A673 (cell line): ENCODE results near the gene ABHD11. TPM values are rescaled to one million over a fixed set of nuclear protein-coding genes. Genes with fewer than 3 reads are reported as not detected.
A peak's percentile ranks its signal among the peaks of the same experiment; 100 is the strongest.
"Not testable (repeated sequence)": the region's sequence is repeated elsewhere in the genome, so short reads cannot be mapped to it uniquely, and the experiment has no call there.

Experiments used
- Bru-seq: library from RNA; stranded (reverse); fragments of 400-500 nt; gene quantifications from one replicate; lab custom pipeline; 2021; lab: Mats Ljungman, UMichigan
- BruChase-seq, 2 experiments: library from RNA; stranded (reverse); fragments of 400-500 nt; gene quantifications; one replicate each; lab custom pipeline; 2021; lab: Mats Ljungman, UMichigan
- BruUV-seq: library from RNA; stranded (reverse); fragments of 400-500 nt; replicated peaks from 2 replicates; lab custom pipeline; 2021; lab: Mats Ljungman, UMichigan
- CTCF ChIA-PET: fragments of 300-600 bp; sonication (Branson Sonifier 250); formaldehyde crosslinking; loops from one replicate; lab custom pipeline; 2022; ENCODE audit warnings: antibody characterized with exemption; lab: Charles Lee
- POLR2A ChIA-PET: fragments of 300-600 bp; sonication (Branson Sonifier 250); formaldehyde crosslinking; loops from one replicate; lab custom pipeline; 2022; ENCODE audit warnings: antibody characterized with exemption; ENCODE audit not compliant: low non-redundant PET; lab: Charles Lee
- DNase-seq: peaks from one replicate; pipeline ENCODE4 v3.0.0-alpha.2; 2015; ENCODE audit warnings: low spot score
- H3K27ac ChIP-seq: fragments of 200-600 bp; sonication (generic); 2 replicates; pipeline ENCODE4 v1.5.1; 2016; ENCODE audit warnings: mixed run types, low read depth, mild to moderate bottlenecking, mixed read lengths, antibody characterized with exemption, low read length; ENCODE audit not compliant: poor library complexity, severe bottlenecking
- H3K27me3 ChIP-seq: fragments of 200-600 bp; sonication (generic); replicated peaks from 2 replicates; pipeline ENCODE4 v1.6.1; 2017; ENCODE audit warnings: mixed run types, low read depth, mild to moderate bottlenecking, mixed read lengths, antibody characterized with exemption, low read length; ENCODE audit not compliant: insufficient read depth, poor library complexity
- H3K36me3 ChIP-seq: fragments of 200-600 bp; sonication (generic); 2 replicates; pipeline ENCODE4 v1.6.1; 2016; ENCODE audit warnings: mixed run types, mild to moderate bottlenecking, mixed read lengths, antibody characterized with exemption, low read length; ENCODE audit not compliant: insufficient read depth, poor library complexity, severe bottlenecking
- H3K4me1 ChIP-seq: fragments of 200-600 bp; sonication (generic); 2 replicates; pipeline ENCODE4 v1.6.1; 2017; ENCODE audit warnings: mixed run types, mild to moderate bottlenecking, mixed read lengths, antibody characterized with exemption, low read length; ENCODE audit not compliant: insufficient read depth, poor library complexity, severe bottlenecking
- H3K4me3 ChIP-seq: fragments of 200-600 bp; sonication (generic); 2 replicates; pipeline ENCODE4 v1.5.1; 2016; ENCODE audit warnings: low read depth, mixed run types, mild to moderate bottlenecking, mixed read lengths, low read length; ENCODE audit not compliant: poor library complexity, severe bottlenecking
- H3K9me3 ChIP-seq: fragments of 200-600 bp; sonication (generic); 2 replicates; pipeline ENCODE4 v1.6.1; 2016; ENCODE audit warnings: mixed run types, low read depth, mild to moderate bottlenecking, mixed read lengths, antibody characterized with exemption, low read length; ENCODE audit not compliant: poor library complexity, severe bottlenecking
- EZH2 ChIP-seq: fragments of 200-600 bp; sonication (generic); IDR thresholded peaks from 2 replicates; pipeline ENCODE4 v1.6.1; 2017; ENCODE audit warnings: borderline replicate concordance, low read depth, mild to moderate bottlenecking, mixed read lengths, antibody characterized with exemption, low read length; ENCODE audit not compliant: poor library complexity, severe bottlenecking
- intact Hi-C: fragments of 100-400 bp; cut with micrococcal nuclease; formaldehyde crosslinking; loops from one replicate; pipeline ENCODE4 v1.10.0; 2022; ENCODE audit not compliant: unreplicated experiment
- long read RNA-seq: library from polyadenylated mRNA; stranded (forward); transcript quantifications from one replicate; pipeline ENCODE4 v2.0.0, GENCODE V29; 2022
- total RNA-seq: library from RNA; stranded (reverse); gene quantifications from 2 replicates; pipeline ENCODE4 v1.2.3, GENCODE V29; 2021
- TF ChIP-seq, protein P1 (sequence below): fragments of 300-800, 200-600 bp; sonication (generic); conservative IDR thresholded peaks from 2 replicates; pipeline ENCODE4 v1.5.1; 2017; ENCODE audit warnings: low read depth, mild to moderate bottlenecking, antibody characterized with exemption, low read length, moderate library complexity, mixed read lengths

Gene ABHD11
- total RNA-seq, result 20.7 and 22.9 TPM in 2 replicates
- Bru-seq, nascent RNA, result percentile 70 among the genes with signal in this experiment
- percentile 58 among the genes with signal in this experiment for BruChase-seq, experiment 1, labeled RNA remaining after a 2-hour chase
- percentile 66 among the genes with signal in this experiment for BruChase-seq, experiment 2, labeled RNA remaining after a 6-hour chase
- long read RNA-seq, transcript ABHD11-201 (6 exons, 1,483 nt), result major isoform, 28 of 48 reads
- long read RNA-seq, partial matches to known transcripts, result 3 of 48 reads
- long read RNA-seq, other reads (novel, unspliced or antisense), result 10 of 48 reads

DNA sequence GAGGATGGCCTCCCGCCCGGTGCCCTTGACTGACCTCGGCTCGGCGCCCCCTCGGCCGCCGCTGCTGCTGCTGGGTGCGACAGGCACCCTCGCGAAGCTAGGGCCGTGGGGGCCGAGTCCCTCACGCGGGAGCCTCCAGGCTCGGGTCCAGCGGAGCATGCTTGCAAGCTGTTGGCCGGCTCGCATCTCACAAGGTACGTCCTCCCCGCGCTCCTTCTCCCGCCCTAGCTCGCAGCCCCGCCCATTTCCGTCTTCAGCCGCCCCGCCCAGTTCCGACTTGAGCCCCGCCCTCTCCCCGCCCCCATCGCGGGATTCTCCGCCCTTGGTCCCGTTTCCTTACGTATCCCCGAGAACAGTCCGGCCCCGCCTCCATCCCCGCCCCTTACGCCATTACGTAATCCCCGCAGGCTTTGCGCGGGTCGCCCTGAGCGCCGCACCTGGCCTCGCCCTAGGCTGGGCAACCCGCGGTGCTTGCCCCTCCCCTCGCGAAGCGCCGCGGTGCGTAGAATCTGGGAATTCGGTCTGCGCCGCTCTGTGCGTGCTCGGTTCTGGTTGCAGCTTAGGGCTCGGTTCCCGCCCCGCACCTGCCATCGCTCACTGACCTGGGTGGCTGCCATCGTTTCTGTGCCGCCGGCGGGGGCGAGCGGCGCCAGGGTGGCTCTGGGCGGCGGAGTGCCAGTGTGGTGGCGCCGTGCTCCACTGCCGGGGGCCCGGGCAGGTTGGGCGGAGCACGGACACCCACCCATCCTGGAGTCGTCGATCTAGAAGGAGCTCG lies at the start of gene ABHD11:
Gene ABHD11, minus strand, starts transcription at position 191 of the 775 bp plus-strand sequence. Its CDS starts 32 bp downstream, at position 159.
- H3K4me1 ChIP-seq, result peaks cover 7% of the 10 kb centered on the region
- intact Hi-C loops, result loop anchor here (2.0 to 10.0 kb wide), 2 partner anchors 20 to 284 kb away; partner anchors contain the start of gene STX1A
- no peak for TF ChIP-seq EZH2
- TF ChIP-seq, protein P1, sequence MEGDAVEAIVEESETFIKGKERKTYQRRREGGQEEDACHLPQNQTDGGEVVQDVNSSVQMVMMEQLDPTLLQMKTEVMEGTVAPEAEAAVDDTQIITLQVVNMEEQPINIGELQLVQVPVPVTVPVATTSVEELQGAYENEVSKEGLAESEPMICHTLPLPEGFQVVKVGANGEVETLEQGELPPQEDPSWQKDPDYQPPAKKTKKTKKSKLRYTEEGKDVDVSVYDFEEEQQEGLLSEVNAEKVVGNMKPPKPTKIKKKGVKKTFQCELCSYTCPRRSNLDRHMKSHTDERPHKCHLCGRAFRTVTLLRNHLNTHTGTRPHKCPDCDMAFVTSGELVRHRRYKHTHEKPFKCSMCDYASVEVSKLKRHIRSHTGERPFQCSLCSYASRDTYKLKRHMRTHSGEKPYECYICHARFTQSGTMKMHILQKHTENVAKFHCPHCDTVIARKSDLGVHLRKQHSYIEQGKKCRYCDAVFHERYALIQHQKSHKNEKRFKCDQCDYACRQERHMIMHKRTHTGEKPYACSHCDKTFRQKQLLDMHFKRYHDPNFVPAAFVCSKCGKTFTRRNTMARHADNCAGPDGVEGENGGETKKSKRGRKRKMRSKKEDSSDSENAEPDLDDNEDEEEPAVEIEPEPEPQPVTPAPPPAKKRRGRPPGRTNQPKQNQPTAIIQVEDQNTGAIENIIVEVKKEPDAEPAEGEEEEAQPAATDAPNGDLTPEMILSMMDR, result no peak
- ChIA-PET POLR2A (interaction anchor here (0.6 kb wide), 2 partner anchors 121 to 566 kb away, joined by 5 to 7 read pairs; no protein-coding TSS in a partner anchor), CTCF (interaction anchor here (0.5 to 1.7 kb wide), 6 partner anchors 10 to 663 kb away, joined by 3 to 14 read pairs (median 4); no protein-coding TSS in a partner anchor)
- H3K27me3 ChIP-seq, result no peaks in the 10 kb centered on the region
- peak within 1 kb of the TSS; percentile 72 for H3K4me3 ChIP-seq
- H3K36me3 ChIP-seq, result peaks cover 13% of the 10 kb centered on the region
- no peaks in the 10 kb centered on the region for H3K9me3 ChIP-seq
- TSS peak; percentile 76 for BruUV-seq
- DNase-seq, result peak; percentile 94
- H3K27ac ChIP-seq, result peak within 1 kb of the TSS; percentile 84

GRCh38 chr7:73787786-73788048 lies 49.1 kb upstream of the ABHD11 start:
- CTCF ChIA-PET, H3K27me3 ChIP-seq, H3K36me3 ChIP-seq, H3K4me3 ChIP-seq, DNase-seq, intact Hi-C loops, POLR2A ChIA-PET, H3K27ac ChIP-seq, H3K4me1 ChIP-seq, H3K9me3 ChIP-seq, BruUV-seq: not testable (repeated sequence)

GRCh38 chr7:73786588-73786987 lies 48.0 kb upstream of the ABHD11 start:
- no peaks in the 10 kb centered on the region for H3K4me1 ChIP-seq
- no TSS peak for BruUV-seq
- H3K4me3 ChIP-seq, result no peak overlapping the region
- ChIA-PET CTCF (no interaction called here), POLR2A (interaction anchor here (0.7 kb wide), 1 partner anchor 624 kb away, joined by 4 read pairs; no protein-coding TSS in a partner anchor)
- no peaks in the 10 kb centered on the region for H3K27me3 ChIP-seq
- H3K9me3 ChIP-seq, result no peaks in the 10 kb centered on the region
- no peak for DNase-seq
- H3K27ac ChIP-seq, result no peak overlapping the region
- TF ChIP-seq EZH2, result no peak
- TF ChIP-seq, protein P1, result no peak
- intact Hi-C loops, result no loop called here
- no peaks in the 10 kb centered on the region for H3K36me3 ChIP-seq
